Measurements from ENCODE around the gene SERPINB6.

GRCh38 chr6:2950713-2951112 is 20.7 kb downstream of the SERPINB6 start:
- TF ChIP-seq EZH2phosphoT487 (IDR thresholded peaks at IDR 0.05; ENCODE audit: insufficient read depth, low read depth) = no peak
- TF ChIP-seq EZH2 (IDR thresholded peaks at IDR 0.05; ENCODE audit: insufficient read depth, poor library complexity, severe bottlenecking) = no peak

Data from GM23248 (cell line).